ENCODE measurements around the gene MBD4.
"Not testable (repeated sequence)": the region's sequence is repeated elsewhere in the genome, so short reads cannot be mapped to it uniquely, and the experiment has no call there.

Gene MBD4

GRCh38 chr3:129439817-129440617 lies at the start of gene MBD4, which contains the start of gene IFT122:
MBD4 (minus strand) TSS chr3:129439948; CDS start chr3:129439833, 115 bp downstream.
IFT122 (plus strand) TSS chr3:129440224; CDS start chr3:129440331, 107 bp downstream.
- TF ChIP-seq CTCF (IDR thresholded peaks at IDR 0.05; ENCODE audit: low read depth, low read length, missing control alignments) = no peak
- peak; percentile 98 for DNase-seq (ENCODE audit: low read depth)
- H3K4me3 ChIP-seq (ENCODE audit: low read depth, low read length) = peak within 1 kb of the TSS; percentile 97
- in situ Hi-C loops (cut with HindIII; ENCODE audit: low sequenced_read_pairs) = loop anchor here (25.0 kb wide), 1 partner anchor 397 kb away; no protein-coding TSS in a partner anchor

- DNase-seq (ENCODE audit: low read depth); in situ Hi-C loops (cut with HindIII; ENCODE audit: low sequenced_read_pairs); H3K4me3 ChIP-seq (ENCODE audit: low read depth, low read length): not testable (repeated sequence)
Measured at GRCh38 chr3:129489258-129489657, 49.5 kb upstream of the MBD4 start.

- H3K4me3 ChIP-seq (ENCODE audit: low read depth, low read length); DNase-seq (ENCODE audit: low read depth); in situ Hi-C loops (cut with HindIII; ENCODE audit: low sequenced_read_pairs): not testable (repeated sequence)
Measured at GRCh38 chr3:129487868-129488335, 48.2 kb upstream of the MBD4 start.

GRCh38 chr3:129487183-129487867 lies 47.6 kb upstream of the MBD4 start:
- in situ Hi-C loops (cut with HindIII; ENCODE audit: low sequenced_read_pairs) = no loop called here
- no peak overlapping the region for H3K4me3 ChIP-seq (ENCODE audit: low read depth, low read length)
- no peak for TF ChIP-seq CTCF (IDR thresholded peaks at IDR 0.05; ENCODE audit: low read depth, low read length, missing control alignments)
- no peak for DNase-seq (ENCODE audit: low read depth)

GRCh38 chr3:129486664-129487035 lies 46.9 kb upstream of the MBD4 start:
- in situ Hi-C loops (cut with HindIII; ENCODE audit: low sequenced_read_pairs) = no loop called here
- no peak for TF ChIP-seq CTCF (IDR thresholded peaks at IDR 0.05; ENCODE audit: low read depth, low read length, missing control alignments)
- DNase-seq (ENCODE audit: low read depth) = no peak
- H3K4me3 ChIP-seq (ENCODE audit: low read depth, low read length) = no peak overlapping the region

- H3K4me3 ChIP-seq (ENCODE audit: low read depth, low read length) = no peak overlapping the region
- DNase-seq (ENCODE audit: low read depth) = peak; percentile 93
- in situ Hi-C loops (cut with HindIII; ENCODE audit: low sequenced_read_pairs) = no loop called here
- no peak for TF ChIP-seq CTCF (IDR thresholded peaks at IDR 0.05; ENCODE audit: low read depth, low read length, missing control alignments)
Measured at GRCh38 chr3:129485721-129486663, 46.2 kb upstream of the MBD4 start.

- DNase-seq (ENCODE audit: low read depth); H3K4me3 ChIP-seq (ENCODE audit: low read depth, low read length); in situ Hi-C loops (cut with HindIII; ENCODE audit: low sequenced_read_pairs): not testable (repeated sequence)
Measured at GRCh38 chr3:129485146-129485545, 45.4 kb upstream of the MBD4 start.
